ENCODE data around the gene ADGRL2.

The ADGRL2 gene

GRCh38 chr1:81800695-81801650 is at the start of gene ADGRL2:
Gene ADGRL2 (plus strand): TSS chr1:81800934. CDS start chr1:81836985, 36,051 bp downstream.
- DNase-seq: no peak

DNA sequence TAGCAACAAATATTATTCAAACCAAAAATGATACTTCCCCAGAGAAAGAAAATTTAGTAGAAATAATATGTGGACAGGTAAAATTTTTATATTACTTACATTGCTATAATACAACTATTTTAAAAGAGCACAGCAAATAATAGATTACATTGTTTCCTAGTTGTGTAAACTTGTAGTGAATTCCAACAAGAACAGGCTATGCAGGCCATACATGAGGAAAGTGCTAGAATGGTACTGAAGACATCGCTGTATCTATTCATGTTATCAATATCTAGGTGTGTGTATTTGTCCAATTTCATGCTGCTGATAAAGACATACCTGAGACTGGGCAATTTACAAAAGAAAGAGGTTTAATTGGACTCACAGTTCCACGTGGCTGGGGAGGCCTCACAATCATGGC is 47.9 kb upstream of the ADGRL2 start:
- DNase-seq: no peak

GRCh38 chr1:81754424-81754823 is 46.3 kb upstream of the ADGRL2 start:
- no peak for DNase-seq

- DNase-seq: no peak
Measured at GRCh38 chr1:81756872-81757271, 43.9 kb upstream of the ADGRL2 start.

DNA sequence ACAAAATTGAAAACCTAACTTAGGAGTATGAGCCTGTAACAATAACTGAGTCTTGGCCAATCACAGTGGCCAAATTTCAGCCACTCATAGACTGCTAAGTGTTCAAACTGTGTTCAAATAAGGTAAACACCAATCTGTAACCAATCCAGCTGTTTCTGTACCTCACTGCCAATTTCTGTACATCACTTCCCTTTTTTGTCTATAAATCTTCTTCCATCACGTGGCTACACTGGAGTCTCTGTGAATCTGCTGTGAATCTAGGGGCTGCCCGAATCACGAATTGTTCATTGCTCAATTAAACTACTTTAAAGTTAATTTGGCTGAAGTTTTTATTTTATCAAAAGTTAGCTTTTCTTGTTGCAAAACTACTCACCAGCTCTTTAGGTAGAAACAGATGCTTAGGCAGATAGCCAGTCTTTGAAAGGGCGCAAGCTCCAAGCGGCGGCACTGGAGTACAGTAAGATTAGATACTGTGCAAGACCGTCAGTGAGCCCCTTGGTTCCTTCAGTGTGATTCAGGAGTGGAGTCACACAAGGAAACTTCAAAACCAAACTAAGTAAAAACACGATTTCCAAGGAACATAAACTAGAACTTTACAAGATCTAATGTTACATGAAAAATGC is 43.2 kb upstream of the ADGRL2 start:
- DNase-seq: no peak

- no peak for DNase-seq
Measured at GRCh38 chr1:81758181-81758580, 42.6 kb upstream of the ADGRL2 start.

GRCh38 chr1:81760477-81761097 is 40.1 kb upstream of the ADGRL2 start:
- no peak for DNase-seq

DNA sequence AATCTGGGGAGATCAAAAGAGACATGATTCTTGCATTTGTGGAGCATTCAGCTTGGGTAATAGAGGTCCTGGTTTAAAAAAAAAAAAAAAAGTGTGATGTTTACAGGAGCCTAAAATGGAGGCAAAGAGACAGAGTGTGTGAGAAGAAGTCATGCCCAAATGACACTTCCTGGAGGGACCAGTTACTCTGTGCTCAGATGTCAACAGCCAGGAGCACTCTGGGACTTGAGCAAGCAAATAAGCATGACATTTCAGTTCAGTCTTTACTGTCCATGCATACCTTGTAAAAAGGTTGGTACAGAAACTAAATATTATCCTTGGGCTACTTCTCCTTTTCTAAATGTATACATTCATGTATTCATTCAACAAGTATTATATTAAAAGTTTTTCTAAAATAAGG is 25.2 kb upstream of the ADGRL2 start:
- no peak for DNase-seq

DNA sequence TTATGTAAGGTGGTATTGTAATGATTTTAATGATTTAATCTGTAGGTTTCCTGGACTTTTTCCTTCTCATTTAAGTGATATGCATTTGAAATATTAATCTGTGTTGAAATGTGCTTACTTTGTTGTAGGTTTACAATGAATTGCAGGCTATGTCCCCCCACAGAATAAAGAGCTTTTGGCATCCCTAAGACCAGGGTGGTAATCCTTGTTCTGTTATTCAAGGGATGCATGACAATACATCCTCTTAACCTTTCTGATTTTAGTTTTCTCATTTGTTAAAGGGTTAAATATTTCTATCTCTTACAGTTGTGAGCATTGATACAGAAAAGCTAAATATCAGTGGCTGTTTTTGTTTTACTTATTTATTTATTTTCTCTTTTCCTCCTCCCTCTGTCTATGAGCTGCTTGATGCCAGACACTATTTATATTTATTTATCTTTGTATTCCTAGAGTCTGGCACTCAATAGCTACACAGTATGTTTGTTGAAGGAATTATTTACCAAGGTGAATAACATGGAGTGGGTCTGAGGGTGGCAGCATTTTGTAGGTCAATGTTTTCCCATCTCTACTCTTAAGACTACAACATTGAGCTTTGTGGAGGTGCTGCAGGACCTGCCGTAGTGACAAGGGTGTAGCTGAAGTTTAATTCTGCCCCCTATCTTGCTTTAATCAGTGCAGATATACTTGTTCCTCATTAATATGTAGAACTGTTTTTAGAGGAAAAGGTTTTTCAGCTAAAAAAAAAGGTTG is 19.9 kb upstream of the ADGRL2 start:
- DNase-seq: no peak

DNA sequence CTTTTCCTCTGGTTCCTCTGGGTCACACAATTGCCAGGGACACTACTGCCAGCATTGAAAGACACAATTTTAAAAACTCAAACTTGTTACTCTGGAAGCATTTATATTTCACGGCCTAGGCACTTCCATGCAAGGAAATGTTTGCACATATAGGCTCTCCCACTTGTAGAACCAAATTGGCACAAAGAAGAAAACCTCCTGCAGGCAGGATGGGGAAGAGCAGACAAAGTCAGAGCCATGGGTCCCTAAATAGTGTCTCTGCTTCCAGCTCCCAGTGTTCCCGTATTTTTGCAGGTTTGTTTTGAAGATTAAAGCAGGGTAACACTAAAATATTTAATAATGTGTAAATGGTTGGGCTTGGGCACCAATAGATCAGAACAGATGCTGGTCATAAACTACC is 19.0 kb upstream of the ADGRL2 start:
- DNase-seq: no peak

DNA sequence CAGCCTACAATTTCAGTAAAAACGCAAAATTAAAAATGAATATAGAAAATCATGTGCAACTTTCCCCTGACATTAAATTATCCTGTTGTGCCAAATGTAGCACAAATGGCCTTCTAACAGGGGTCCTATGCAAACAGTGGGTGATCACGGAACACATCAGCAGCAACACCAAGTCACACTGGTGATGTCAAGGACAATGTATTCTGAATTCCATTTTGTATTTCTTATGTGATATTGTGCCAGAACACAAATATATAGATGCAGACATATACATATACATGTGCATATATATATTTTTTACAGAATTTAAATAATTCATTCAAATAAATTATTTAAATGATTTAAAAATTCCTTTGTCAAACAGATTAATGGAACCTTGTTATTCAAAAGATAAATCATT is 8.6 kb upstream of the ADGRL2 start:
- no peak for DNase-seq

DNA sequence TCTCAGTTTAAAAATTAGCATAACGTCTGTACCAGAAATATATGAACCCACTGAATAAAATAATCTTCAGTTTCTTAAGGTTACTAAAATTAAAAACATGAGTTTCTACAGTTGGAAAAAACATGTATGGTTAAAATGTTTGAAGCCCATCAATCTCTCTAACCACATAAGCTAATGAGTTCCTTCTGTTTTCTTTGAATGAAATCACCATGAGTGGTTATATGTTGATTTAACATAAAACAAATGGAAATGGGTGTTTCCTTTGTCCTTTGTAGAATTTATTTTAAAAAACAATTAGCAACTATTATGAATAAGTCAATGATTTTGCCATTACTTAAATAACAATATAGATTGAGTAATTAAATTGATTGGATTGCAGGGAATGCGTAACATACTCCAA is 3.0 kb upstream of the ADGRL2 start:
- no peak for DNase-seq

DNA sequence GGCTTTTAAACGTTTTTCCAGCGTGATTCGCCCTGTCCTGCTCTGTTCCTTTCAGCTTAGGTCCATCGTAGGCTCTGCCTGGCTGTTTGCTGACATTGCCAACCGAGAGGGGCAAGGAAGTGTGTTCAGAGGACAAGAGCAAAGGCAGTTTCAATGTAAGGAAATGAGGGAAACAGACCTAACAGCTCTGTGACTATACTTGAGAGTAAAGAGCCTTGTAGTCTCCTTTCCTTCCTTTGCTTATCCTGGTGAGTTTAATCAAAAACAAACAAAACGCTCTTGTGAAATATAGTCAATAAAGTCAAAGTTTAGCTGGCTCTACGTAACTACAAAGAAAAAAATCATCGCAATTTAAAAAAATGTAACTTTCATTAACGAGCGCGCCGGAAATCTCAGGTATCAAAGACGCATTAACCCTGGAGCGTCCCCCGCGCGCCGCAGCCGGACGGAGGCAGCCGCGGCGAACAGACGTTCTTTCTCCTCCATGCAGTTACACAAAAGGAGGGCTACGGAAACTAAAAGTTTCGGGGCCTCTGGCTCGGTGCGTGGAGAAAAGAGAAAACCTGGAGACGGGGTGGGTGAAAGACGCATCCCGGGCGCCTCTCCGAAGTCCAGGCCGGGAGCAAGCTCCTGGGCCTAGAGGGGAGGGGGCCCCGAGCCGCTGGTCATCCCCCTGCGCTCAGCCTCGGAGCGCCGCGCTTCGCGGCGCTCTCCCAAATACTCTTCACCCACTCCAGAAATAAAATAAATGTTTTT is 617 bp upstream of the ADGRL2 start:
- no peak for DNase-seq

- DNase-seq: no peak
Measured at GRCh38 chr1:81801651-81802456, 1.1 kb downstream of the ADGRL2 start.

DNA sequence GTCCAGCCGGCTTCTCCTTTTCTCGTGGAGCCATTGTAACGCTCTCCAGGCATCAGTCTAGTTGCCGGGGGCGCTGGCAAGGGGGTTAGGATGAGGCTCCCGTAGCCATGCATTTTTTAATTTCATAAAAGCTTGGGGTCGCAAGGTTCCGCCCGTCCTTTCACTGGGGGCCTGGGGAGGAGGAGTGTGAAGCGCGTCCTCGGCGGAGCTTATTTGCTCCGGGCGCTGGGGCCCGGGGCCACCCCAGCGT is 1.6 kb downstream of the ADGRL2 start:
- DNase-seq: no peak

DNA sequence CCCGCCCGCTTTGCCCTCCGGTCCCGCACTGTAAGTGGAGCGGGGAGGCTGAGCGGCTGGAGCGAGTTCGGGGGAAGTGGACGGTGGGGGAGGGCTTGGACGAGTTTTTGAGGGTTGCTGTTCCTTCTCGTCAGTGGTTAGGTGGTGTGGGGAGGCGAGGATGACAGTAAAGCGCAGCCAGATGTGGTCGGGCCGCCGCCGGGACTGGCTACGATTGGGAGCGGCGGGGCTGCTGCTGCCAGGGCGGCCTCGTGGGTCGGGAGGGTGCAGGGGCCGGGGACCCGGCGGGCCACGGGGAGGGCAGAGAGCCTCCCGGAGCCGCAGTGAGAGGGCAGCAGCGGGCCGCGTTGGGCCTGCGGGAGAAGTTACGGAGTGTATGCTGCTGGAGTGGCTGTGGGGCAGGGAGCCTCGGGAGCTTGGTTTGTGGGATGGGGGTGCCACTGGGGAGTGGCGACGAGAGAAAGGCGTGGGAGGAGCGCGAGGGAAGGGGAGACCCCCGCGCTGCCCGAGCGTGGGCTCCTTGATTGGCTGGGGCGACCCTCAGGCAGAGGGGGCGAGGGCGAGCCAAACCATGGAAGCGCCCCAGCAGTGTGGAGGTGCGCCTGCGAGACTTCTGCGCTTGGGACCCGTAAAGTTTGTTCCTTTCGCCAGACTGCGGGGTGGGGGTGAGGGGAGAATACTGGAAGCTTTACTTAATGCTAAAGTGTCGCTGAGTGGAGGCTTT is 2.1 kb downstream of the ADGRL2 start:
- no peak for DNase-seq

GRCh38 chr1:81803431-81804110 is 2.8 kb downstream of the ADGRL2 start:
- DNase-seq: no peak

DNA sequence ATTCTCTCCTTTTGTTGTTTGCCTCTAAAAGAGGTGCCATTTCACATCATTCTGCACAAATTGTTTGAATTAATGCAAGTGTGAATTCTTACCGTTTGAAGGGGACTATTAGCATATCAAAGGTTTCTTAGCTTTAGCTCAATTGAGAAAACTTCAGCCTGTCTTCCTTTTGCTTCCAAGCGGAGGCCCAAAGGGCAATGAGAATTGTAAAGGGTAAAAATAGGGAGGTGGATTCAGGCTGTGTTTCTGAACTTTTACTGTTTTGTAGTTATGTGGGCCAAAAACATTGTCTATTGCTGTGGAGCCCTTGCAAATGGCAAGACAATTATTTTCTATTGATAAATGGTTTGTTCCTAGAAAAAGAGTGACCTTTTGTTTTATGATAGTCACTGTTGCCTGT is 3.6 kb downstream of the ADGRL2 start:
- no peak for DNase-seq

DNA sequence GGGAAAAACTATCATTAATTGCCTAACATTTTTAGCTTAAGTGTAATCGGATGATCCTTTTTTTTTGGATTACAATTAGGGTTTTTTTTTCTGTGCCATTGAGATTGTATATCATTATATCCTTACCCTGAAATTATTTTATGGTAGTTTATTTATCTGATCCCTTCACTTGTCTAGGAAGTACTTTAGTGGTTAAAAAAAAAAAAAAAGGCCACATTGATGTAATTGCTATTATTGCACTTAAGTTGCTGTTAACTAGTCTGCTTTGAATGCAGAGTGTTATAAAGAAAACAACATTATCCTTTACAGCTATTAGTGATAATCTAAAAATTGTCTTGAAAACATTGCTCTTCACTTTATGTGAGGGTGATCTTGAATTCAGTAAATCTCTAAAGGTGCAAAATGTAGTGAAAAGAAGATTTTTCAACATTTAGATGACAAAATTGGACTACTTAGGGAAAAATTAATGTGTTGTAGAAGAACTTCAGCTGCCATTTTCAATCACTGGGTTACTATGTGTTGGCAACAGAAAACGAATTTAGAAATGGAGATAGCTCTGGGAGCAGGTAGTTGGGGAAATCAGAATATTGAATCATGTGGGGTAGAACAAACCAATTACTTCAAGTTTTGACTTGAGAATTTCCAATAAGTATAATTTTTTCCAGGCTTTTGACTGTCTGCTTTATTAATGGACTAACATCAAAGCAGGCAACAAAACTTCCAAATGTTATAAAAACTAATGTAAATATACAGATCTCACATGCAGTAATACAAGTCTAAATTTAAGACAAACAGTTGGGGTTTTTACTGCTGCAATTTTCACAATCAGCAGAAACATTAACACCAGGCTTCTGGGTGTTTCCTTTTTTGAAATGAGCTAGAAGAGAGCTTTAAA is 5.0 kb downstream of the ADGRL2 start:
- DNase-seq: no peak

- DNase-seq: no peak
Measured at GRCh38 chr1:81806432-81806770, 5.7 kb downstream of the ADGRL2 start.
